ENCODE measurements around the gene IL22RA1.

IL22RA1 gene

GRCh38 chr1:24111996-24112779 lies 30.8 kb downstream of the IL22RA1 start, which contains the start of gene MYOM3:
MYOM3 (minus strand) TSS chr1:24112135; CDS start chr1:24108636, 3,499 bp downstream.
- peak in 1 of 2 donors; percentile 5 for DNase-seq (ENCODE audit: low read depth in 2 of 2)

- DNase-seq (ENCODE audit: low read depth in 2 of 2), result no peak
Observed at GRCh38 chr1:24111262-24111995, 31.5 kb downstream of the IL22RA1 start.

- DNase-seq (ENCODE audit: low read depth in 2 of 2), result no peak
Observed at GRCh38 chr1:24110642-24111261, 32.2 kb downstream of the IL22RA1 start.

GRCh38 chr1:24109686-24110475 lies 33.1 kb downstream of the IL22RA1 start:
- DNase-seq (ENCODE audit: low read depth in 2 of 2), result no peak

GRCh38 chr1:24109166-24109483 lies 33.8 kb downstream of the IL22RA1 start:
- no peak for DNase-seq (ENCODE audit: low read depth in 2 of 2)

- DNase-seq (ENCODE audit: low read depth in 2 of 2), result no peak
Observed at GRCh38 chr1:24108334-24109165, 34.4 kb downstream of the IL22RA1 start.

GRCh38 chr1:24107462-24108138 lies 35.3 kb downstream of the IL22RA1 start:
- no peak for DNase-seq (ENCODE audit: low read depth in 2 of 2)

GRCh38 chr1:24105368-24106160 lies 37.4 kb downstream of the IL22RA1 start:
- no peak for DNase-seq (ENCODE audit: low read depth in 2 of 2)

- no peak for DNase-seq (ENCODE audit: low read depth in 2 of 2)
Observed at GRCh38 chr1:24104854-24105253, 38.1 kb downstream of the IL22RA1 start.

- no peak for DNase-seq (ENCODE audit: low read depth in 2 of 2)
Observed at GRCh38 chr1:24103879-24104278, 39.1 kb downstream of the IL22RA1 start.

GRCh38 chr1:24103408-24103807 lies 39.5 kb downstream of the IL22RA1 start:
- DNase-seq (ENCODE audit: low read depth in 2 of 2), result no peak

GRCh38 chr1:24102961-24103360 lies 40.0 kb downstream of the IL22RA1 start:
- no peak for DNase-seq (ENCODE audit: low read depth in 2 of 2)

GRCh38 chr1:24101796-24102586 lies 40.9 kb downstream of the IL22RA1 start:
- DNase-seq (ENCODE audit: low read depth in 2 of 2), result no peak

GRCh38 chr1:24100945-24101737 lies 41.8 kb downstream of the IL22RA1 start:
- no peak for DNase-seq (ENCODE audit: low read depth in 2 of 2)

- no peak for DNase-seq (ENCODE audit: low read depth in 2 of 2)
Observed at GRCh38 chr1:24098943-24099638, 43.8 kb downstream of the IL22RA1 start.

- DNase-seq (ENCODE audit: low read depth in 2 of 2), result no peak
Observed at GRCh38 chr1:24098102-24098501, 44.8 kb downstream of the IL22RA1 start.

GRCh38 chr1:24097663-24098062 lies 45.3 kb downstream of the IL22RA1 start:
- no peak for DNase-seq (ENCODE audit: low read depth in 2 of 2)
